PFSK-1 (cell line): ENCODE data around the gene C2orf78.

Experiments
- FOXP2 ChIP-seq: optimal IDR thresholded peaks from 2 replicates; pipeline ENCODE3; 2011; ENCODE audit warnings: borderline replicate concordance, control low read depth, inconsistent platforms; ENCODE audit not compliant: insufficient read depth; ENCODE audit errors: extremely low read length, extremely low read depth
- POLR2AphosphoS5 ChIP-seq: IDR thresholded peaks from 2 replicates; pipeline ENCODE4 v1.6.1; 2012; ENCODE audit warnings: low read depth, mild to moderate bottlenecking, control low read depth, low read length, moderate library complexity
- SIN3A ChIP-seq: IDR thresholded peaks from 2 replicates; pipeline ENCODE4 v1.6.1; 2012; ENCODE audit warnings: mild to moderate bottlenecking, low read length, moderate library complexity, borderline replicate concordance; ENCODE audit not compliant: insufficient read depth
- TAF1 ChIP-seq: IDR thresholded peaks from 2 replicates; pipeline ENCODE4 v1.6.1; 2012; ENCODE audit warnings: low read length, control low read depth, borderline replicate concordance; ENCODE audit not compliant: insufficient read depth
- TF ChIP-seq, protein P1 (sequence below), 2 experiments: IDR thresholded peaks; 2 replicates each; pipeline versions ENCODE4 v1.6.1 to v1.8.0; 2011 to 2012; ENCODE audit warnings: low read depth in 2 of 2, low read length in 2 of 2, control low read depth in 1 of 2, inconsistent platforms in 1 of 2, mild to moderate bottlenecking in 1 of 2, moderate library complexity in 1 of 2; ENCODE audit not compliant: insufficient read depth in 1 of 2

The C2orf78 gene

DNA sequence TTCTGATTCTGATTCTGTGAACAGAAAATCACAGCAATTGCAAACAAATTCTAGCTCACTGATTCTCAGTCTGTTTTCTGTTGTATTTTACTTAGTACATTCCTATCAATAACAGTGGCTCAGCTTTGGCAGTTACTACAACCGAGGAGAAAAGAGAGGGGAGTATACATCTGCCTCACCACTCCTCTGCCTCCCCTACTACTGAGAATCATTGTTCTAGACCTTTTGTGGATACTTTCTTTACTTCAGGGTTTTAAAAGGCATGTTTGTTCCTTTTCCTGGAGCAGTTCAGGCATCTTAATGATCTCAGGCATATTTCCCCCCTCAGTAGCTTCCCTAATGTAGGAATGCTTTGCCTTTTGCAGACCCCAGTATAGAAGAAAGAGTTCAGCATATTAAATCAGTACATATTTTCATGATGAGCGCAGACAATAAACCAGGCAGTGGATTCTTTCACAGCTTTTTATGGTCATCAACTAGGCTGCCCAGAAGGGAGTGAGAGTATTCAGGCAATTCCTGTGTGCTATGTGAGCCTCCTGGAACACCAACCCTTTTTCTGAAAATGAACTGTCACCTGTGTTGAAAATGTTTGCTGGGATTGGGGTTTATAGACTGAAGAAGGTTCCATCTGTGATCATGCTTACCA lies 55.0 kb downstream of the C2orf78 start:
- TF ChIP-seq, protein P1, sequence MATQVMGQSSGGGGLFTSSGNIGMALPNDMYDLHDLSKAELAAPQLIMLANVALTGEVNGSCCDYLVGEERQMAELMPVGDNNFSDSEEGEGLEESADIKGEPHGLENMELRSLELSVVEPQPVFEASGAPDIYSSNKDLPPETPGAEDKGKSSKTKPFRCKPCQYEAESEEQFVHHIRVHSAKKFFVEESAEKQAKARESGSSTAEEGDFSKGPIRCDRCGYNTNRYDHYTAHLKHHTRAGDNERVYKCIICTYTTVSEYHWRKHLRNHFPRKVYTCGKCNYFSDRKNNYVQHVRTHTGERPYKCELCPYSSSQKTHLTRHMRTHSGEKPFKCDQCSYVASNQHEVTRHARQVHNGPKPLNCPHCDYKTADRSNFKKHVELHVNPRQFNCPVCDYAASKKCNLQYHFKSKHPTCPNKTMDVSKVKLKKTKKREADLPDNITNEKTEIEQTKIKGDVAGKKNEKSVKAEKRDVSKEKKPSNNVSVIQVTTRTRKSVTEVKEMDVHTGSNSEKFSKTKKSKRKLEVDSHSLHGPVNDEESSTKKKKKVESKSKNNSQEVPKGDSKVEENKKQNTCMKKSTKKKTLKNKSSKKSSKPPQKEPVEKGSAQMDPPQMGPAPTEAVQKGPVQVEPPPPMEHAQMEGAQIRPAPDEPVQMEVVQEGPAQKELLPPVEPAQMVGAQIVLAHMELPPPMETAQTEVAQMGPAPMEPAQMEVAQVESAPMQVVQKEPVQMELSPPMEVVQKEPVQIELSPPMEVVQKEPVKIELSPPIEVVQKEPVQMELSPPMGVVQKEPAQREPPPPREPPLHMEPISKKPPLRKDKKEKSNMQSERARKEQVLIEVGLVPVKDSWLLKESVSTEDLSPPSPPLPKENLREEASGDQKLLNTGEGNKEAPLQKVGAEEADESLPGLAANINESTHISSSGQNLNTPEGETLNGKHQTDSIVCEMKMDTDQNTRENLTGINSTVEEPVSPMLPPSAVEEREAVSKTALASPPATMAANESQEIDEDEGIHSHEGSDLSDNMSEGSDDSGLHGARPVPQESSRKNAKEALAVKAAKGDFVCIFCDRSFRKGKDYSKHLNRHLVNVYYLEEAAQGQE (IDR thresholded peaks at IDR 0.05; ENCODE audit: insufficient read depth in 1 of 2, low read depth in 2 of 2, low read length in 2 of 2), result no peak
- TF ChIP-seq SIN3A (no peak), TAF1 (no peak), FOXP2 (no peak), POLR2AphosphoS5 (no peak)

GRCh38 chr2:73839653-73840411 lies 55.8 kb downstream of the C2orf78 start:
- TF ChIP-seq SIN3A, result no peak
- no peak for TF ChIP-seq POLR2AphosphoS5
- TF ChIP-seq TAF1, result no peak
- TF ChIP-seq, protein P1 (IDR thresholded peaks at IDR 0.05; ENCODE audit: insufficient read depth in 1 of 2, low read depth in 2 of 2, low read length in 2 of 2), result no peak
- no peak for TF ChIP-seq FOXP2

GRCh38 chr2:73841912-73842738 lies 58.1 kb downstream of the C2orf78 start:
- TF ChIP-seq POLR2AphosphoS5, result no peak
- no peak for TF ChIP-seq FOXP2
- TF ChIP-seq TAF1, result no peak
- TF ChIP-seq, protein P1 (IDR thresholded peaks at IDR 0.05; ENCODE audit: insufficient read depth in 1 of 2, low read depth in 2 of 2, low read length in 2 of 2), result no peak
- no peak for TF ChIP-seq SIN3A

- TF ChIP-seq FOXP2, result no peak
- no peak for TF ChIP-seq SIN3A
- TF ChIP-seq POLR2AphosphoS5, result no peak
- TF ChIP-seq, protein P1 (IDR thresholded peaks at IDR 0.05; ENCODE audit: insufficient read depth in 1 of 2, low read depth in 2 of 2, low read length in 2 of 2), result no peak
- TF ChIP-seq TAF1, result no peak
These were observed 58.7 kb downstream of the C2orf78 start for GRCh38 chr2:73842739-73843019.
